ENCODE data around the gene ZNF512. TPM values are rescaled to one million over a fixed set of nuclear protein-coding genes. Genes with fewer than 3 reads are reported as not detected.
A peak's percentile ranks its signal among the peaks of the same experiment; 100 is the strongest.

ZNF512 gene
- total and polyA plus RNA-seq, 9 of the 15 experiments (the other 6 are each of a cell fraction or from before 2014, with no cell fraction given) = 24.7 to 101 (median 65.9) TPM

DNA sequence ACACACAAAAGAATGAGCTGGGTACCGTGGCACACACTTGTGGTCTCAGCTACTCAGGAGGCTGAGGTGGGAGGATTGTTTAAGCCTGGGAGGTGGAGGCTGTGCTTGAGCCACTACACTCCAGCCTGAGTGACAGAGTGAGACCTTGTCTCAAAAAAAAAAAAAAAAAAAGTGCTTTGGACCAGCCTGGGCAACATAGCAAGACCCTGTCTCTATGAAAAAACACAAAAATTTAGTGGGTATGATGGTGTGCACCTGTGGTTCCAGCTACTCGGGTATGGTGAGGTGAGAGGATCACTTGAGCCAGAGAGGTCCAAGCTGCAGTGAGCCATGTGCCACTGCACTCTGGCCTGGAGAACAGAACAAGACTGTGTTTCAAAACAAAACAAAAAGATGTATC, 10.4 kb downstream of the ZNF512 start:
- H3K9me1 ChIP-seq (ENCODE audit: control insufficient read depth, insufficient read depth, low read length) = no peaks in the 10 kb centered on the region
- TF ChIP-seq MAFG (tag; conservative IDR thresholded peaks at IDR 0.05) (no peak), ZNF766 (CRISPR knock-in tag; conservative IDR thresholded peaks at IDR 0.05) (no peak), ZNF121 (CRISPR knock-in tag; conservative IDR thresholded peaks at IDR 0.05) (peak; percentile 97), BRF1 (IDR thresholded peaks at IDR 0.05; ENCODE audit: borderline replicate concordance, extremely low read depth, insufficient read length) (no peak), HDAC6 (IDR thresholded peaks at IDR 0.05; ENCODE audit: low read depth, low read length) (no peak)
- TF ChIP-seq, protein P1, sequence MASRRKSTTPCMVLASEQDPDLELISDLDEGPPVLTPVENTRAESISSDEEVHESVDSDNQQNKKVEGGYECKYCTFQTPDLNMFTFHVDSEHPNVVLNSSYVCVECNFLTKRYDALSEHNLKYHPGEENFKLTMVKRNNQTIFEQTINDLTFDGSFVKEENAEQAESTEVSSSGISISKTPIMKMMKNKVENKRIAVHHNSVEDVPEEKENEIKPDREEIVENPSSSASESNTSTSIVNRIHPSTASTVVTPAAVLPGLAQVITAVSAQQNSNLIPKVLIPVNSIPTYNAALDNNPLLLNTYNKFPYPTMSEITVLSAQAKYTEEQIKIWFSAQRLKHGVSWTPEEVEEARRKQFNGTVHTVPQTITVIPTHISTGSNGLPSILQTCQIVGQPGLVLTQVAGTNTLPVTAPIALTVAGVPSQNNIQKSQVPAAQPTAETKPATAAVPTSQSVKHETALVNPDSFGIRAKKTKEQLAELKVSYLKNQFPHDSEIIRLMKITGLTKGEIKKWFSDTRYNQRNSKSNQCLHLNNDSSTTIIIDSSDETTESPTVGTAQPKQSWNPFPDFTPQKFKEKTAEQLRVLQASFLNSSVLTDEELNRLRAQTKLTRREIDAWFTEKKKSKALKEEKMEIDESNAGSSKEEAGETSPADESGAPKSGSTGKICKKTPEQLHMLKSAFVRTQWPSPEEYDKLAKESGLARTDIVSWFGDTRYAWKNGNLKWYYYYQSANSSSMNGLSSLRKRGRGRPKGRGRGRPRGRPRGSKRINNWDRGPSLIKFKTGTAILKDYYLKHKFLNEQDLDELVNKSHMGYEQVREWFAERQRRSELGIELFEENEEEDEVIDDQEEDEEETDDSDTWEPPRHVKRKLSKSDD (conservative IDR thresholded peaks at IDR 0.05; ENCODE audit: low read length) = no peak
- no peak overlapping the region for H2AFZ ChIP-seq (ENCODE audit: low read depth, low read length)
- H3K9me3 ChIP-seq (replicated peaks; ENCODE audit: control insufficient read depth, insufficient read depth, low read depth, low read length) = 0 out of 2 replicates have a peak, but pooled peaks cover 2% of the 10 kb centered on the region
- ATAC-seq (no peak), DNase-seq (ENCODE audit: extremely low read depth in 1 of 4, low spot score in 3 of 4) (no peak), FAIRE-seq (no peak)
- POLR2A ChIA-PET = no interaction called here
- no TSS peak for BruUV-seq (replicated peaks)
- no peaks in the 10 kb centered on the region for H3K27me3 ChIP-seq (ENCODE audit: control insufficient read depth in 2 of 2, insufficient read depth in 2 of 2, low read length in 2 of 2)
- CTCF ChIA-PET (ENCODE audit: low intra/inter-chr PET ratio) = interaction anchor here (0.7 kb wide), 1 partner anchor 69 kb away, joined by 3 read pairs; no protein-coding TSS in a partner anchor
- in situ Hi-C loops (cut with MboI) = no loop called here
- H4K20me1 ChIP-seq (replicated peaks; ENCODE audit: control insufficient read depth, insufficient read depth, low read length) = 0 out of 2 replicates have a peak, but pooled peaks cover 5% of the 10 kb centered on the region
- no peak overlapping the region for H3K4me2 ChIP-seq (ENCODE audit: insufficient read depth, low read length)
- H3K4me1 ChIP-seq (replicated peaks in 1 of 2; ENCODE audit: control insufficient read depth in 2 of 2, insufficient read depth in 2 of 2, low read length in 2 of 2) = peaks cover 0 to 5% of the 10 kb centered on the region in 2 experiments; a peak in 1 of 5 replicates
- no peak overlapping the region for H3K4me3 ChIP-seq
- H3K36me3 ChIP-seq (ENCODE audit: control insufficient read depth, insufficient read depth, low read length) = peaks cover 22% of the 10 kb centered on the region
- intact Hi-C loops (cut with micrococcal nuclease) = no loop called here
- peaks cover 93% of the 10 kb centered on the region for H3K79me2 ChIP-seq (ENCODE audit: control insufficient read depth, insufficient read depth, low read length)
- H3K27ac ChIP-seq (ENCODE audit: extremely low read depth, low read depth, low read length) = no peak overlapping the region
- 100% methylated on average over 2 of the region's 2 CpGs for WGBS (ENCODE audit: insufficient coverage, low coverage, missing lambda C conversion rate)
- H3K9ac ChIP-seq (ENCODE audit: insufficient read depth in 1 of 2, low read depth in 2 of 2, low read length in 2 of 2) = no peak overlapping the region

All from K562 (cell line).